ENCODE data around the gene SLC29A2. TPM values are rescaled to one million over a fixed set of nuclear protein-coding genes. Genes with fewer than 3 reads are reported as not detected.

Gene SLC29A2
- polyA plus RNA-seq, 1 of the 3 experiments (the other 2 are of a cell fraction): 3.2 TPM

- no peak for TF ChIP-seq CTCF (IDR thresholded peaks at IDR 0.05)
- no peak for TF ChIP-seq MEF2A (IDR thresholded peaks at IDR 0.05; ENCODE audit: borderline replicate concordance, low read depth)
- TF ChIP-seq NRF1 (IDR thresholded peaks at IDR 0.05; ENCODE audit: low read depth, low read length): no peak
- TF ChIP-seq TEAD4 (IDR thresholded peaks at IDR 0.05; ENCODE audit: borderline replicate concordance, insufficient read depth): peak; percentile 89
- TF ChIP-seq CHD2 (IDR thresholded peaks at IDR 0.05; ENCODE audit: low read length, partially characterized antibody): no peak
- TF ChIP-seq IRF3 (IDR thresholded peaks at IDR 0.05; ENCODE audit: low read depth, low read length): no peak
- TF ChIP-seq JUND (IDR thresholded peaks at IDR 0.05): no peak
- no peak for TF ChIP-seq RXRA (IDR thresholded peaks at IDR 0.05; ENCODE audit: borderline replicate concordance, low read depth)
- TF ChIP-seq TCF12 (IDR thresholded peaks at IDR 0.05): no peak; the same call in 1 of the 2 replicates
- TF ChIP-seq ELF1 (IDR thresholded peaks at IDR 0.05): no peak
- TF ChIP-seq POLR2AphosphoS5 (IDR thresholded peaks at IDR 0.05; ENCODE audit: low read depth, low read length): peak; percentile 30; the same call in 1 of the 2 replicates
- no peak for TF ChIP-seq FOXM1 (IDR thresholded peaks at IDR 0.05; ENCODE audit: low read depth)
- no peak for TF ChIP-seq SMC3 (IDR thresholded peaks at IDR 0.05; ENCODE audit: low read depth, low read length)
Observed at GRCh38 chr11:66347425-66348276, 23.9 kb downstream of the SLC29A2 start, which contains the start of gene B4GAT1 (continued).

DNA sequence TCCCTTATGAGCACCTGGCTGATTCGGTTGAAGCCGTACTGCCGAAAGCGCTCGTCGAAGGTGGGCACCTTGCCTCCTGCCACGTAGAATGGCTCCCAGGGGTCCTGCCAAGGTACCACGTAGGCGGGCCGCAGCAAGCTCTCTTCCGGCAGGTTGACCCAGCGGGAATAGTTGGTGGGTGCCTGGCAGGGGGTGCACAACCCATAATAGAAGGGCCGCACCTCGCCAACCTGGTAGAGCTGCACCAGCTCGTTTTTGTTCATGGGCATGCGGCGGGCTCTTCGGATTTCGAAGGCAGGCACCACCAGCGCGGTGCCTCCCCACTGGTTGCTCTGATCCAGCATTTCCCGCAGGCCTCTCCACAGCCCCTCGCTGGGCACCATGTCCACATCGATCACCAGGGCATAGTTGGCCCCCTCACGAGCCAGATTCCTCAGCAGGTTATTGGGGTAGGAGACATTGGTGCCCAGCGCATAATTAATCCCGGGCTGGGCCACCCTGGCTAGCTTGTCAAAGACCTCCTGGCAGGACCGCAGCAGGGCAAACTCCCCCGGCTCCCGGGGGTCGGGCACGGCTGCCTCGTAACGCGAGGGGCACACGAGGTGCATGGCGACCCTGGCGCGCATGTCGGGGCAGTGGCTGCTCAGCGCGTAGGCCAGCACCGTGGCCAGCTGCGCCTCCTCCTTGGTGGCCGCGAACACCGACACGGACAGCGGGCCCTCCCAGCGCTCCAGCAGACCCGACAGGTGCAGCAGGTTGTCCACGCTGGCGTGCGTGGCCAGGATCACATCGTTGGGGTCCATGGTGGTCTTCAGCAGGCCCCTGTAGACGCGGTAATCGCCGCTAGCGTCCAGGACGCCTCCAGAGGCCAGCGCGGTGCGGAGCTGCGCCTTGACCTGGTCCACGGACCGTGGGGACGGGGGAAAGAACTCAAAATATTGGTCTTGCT is 24.8 kb downstream of the SLC29A2 start:
- peak overlapping the region; percentile 96 for H3K4me2 ChIP-seq
- peak overlapping the region; percentile 83 for H3K9ac ChIP-seq
- H3K36me3 ChIP-seq (replicated peaks in 1 of 2; ENCODE audit: control insufficient read depth in 1 of 2, insufficient read depth in 2 of 2, low read length in 1 of 2): peaks cover 0 to 9% of the 10 kb centered on the region in 2 experiments
- peak; percentile 55 for DNase-seq
- peaks cover 19% of the 10 kb centered on the region for H3F3A ChIP-seq (replicated peaks; ENCODE audit: insufficient read depth)
- H3K79me2 ChIP-seq (ENCODE audit: insufficient read depth): peaks cover 27% of the 10 kb centered on the region
- WGBS (ENCODE audit: low lambda C conversion rate): 55% methylated on average over 22 of the region's 68 CpGs
- H3K27me3 ChIP-seq (ENCODE audit: insufficient read depth): no peaks in the 10 kb centered on the region
- peak overlapping the region; percentile 65 to 80 for H3K4me3 ChIP-seq (ENCODE audit: low read depth in 2 of 2, low read length in 1 of 2)
- H3K9me2 ChIP-seq: no peaks in the 10 kb centered on the region
- ChIA-PET CTCF (interaction anchor here (1.2 to 6.6 kb wide), 7 partner anchors 9 to 64 kb away, joined by 3 to 62 read pairs (median 16); partner anchors contain the start of gene RIN1), POLR2A (interaction anchor here (0.6 to 3.8 kb wide), 2 partner anchors 23 to 34 kb away, joined by 3 to 19 read pairs; no protein-coding TSS in a partner anchor)
- H3K4me1 ChIP-seq (ENCODE audit: control insufficient read depth in 1 of 2, insufficient read depth in 2 of 2, low read depth in 1 of 2, low read length in 1 of 2): peaks cover 24 to 37% of the 10 kb centered on the region in 2 experiments; a peak in 3 of 4 replicates
- no peaks in the 10 kb centered on the region for H3K9me3 ChIP-seq
- no peaks in the 10 kb centered on the region for H4K20me1 ChIP-seq (ENCODE audit: insufficient read depth)
- H2AFZ ChIP-seq (ENCODE audit: low read depth): peak overlapping the region; percentile 67; the same call in 1 of the 2 replicates
- H3K27ac ChIP-seq (ENCODE audit: low read depth in 2 of 2, low read length in 1 of 2): peak overlapping the region; percentile 41 to 88
- TF ChIP-seq IRF3 (IDR thresholded peaks at IDR 0.05; ENCODE audit: low read depth, low read length) (no peak), PBX3 (IDR thresholded peaks at IDR 0.05) (no peak), YY1 (IDR thresholded peaks at IDR 0.05; ENCODE audit: low read depth) (no peak), MXI1 (IDR thresholded peaks at IDR 0.05; ENCODE audit: low read depth, low read length) (0 out of 2 replicates have a peak, but pooled peaks have one; percentile 11)
- TF ChIP-seq, protein P1, sequence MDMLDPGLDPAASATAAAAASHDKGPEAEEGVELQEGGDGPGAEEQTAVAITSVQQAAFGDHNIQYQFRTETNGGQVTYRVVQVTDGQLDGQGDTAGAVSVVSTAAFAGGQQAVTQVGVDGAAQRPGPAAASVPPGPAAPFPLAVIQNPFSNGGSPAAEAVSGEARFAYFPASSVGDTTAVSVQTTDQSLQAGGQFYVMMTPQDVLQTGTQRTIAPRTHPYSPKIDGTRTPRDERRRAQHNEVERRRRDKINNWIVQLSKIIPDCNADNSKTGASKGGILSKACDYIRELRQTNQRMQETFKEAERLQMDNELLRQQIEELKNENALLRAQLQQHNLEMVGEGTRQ (IDR thresholded peaks at IDR 0.05; ENCODE audit: borderline replicate concordance, low read depth, low read length): no peak
- TF ChIP-seq, protein P2, sequence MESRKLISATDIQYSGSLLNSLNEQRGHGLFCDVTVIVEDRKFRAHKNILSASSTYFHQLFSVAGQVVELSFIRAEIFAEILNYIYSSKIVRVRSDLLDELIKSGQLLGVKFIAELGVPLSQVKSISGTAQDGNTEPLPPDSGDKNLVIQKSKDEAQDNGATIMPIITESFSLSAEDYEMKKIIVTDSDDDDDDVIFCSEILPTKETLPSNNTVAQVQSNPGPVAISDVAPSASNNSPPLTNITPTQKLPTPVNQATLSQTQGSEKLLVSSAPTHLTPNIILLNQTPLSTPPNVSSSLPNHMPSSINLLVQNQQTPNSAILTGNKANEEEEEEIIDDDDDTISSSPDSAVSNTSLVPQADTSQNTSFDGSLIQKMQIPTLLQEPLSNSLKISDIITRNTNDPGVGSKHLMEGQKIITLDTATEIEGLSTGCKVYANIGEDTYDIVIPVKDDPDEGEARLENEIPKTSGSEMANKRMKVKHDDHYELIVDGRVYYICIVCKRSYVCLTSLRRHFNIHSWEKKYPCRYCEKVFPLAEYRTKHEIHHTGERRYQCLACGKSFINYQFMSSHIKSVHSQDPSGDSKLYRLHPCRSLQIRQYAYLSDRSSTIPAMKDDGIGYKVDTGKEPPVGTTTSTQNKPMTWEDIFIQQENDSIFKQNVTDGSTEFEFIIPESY (IDR thresholded peaks at IDR 0.05; ENCODE audit: borderline replicate concordance, low read depth): no peak

Measured in SK-N-SH (cell line).